NCI-H2171 treated with DMSO at 0.1 percent for 48 hours (cell line): Measurements from ENCODE around the gene LTK.
A peak's percentile ranks its signal among the peaks of the same experiment; 100 is the strongest.
"Not testable (repeated sequence)": the region's sequence is repeated elsewhere in the genome, so short reads cannot be mapped to it uniquely, and the experiment has no call there.

Experiments
- DNase-seq: peaks from one replicate; lab custom pipeline; 2025; lab: John Stamatoyannopoulos, UW

LTK gene

GRCh38 chr15:41474941-41475340 is 38.7 kb downstream of the LTK start:
- no peak for DNase-seq

- DNase-seq: no peak
Measured at GRCh38 chr15:41474436-41474835, 39.2 kb downstream of the LTK start.

- no peak for DNase-seq
Measured at GRCh38 chr15:41473418-41473817, 40.2 kb downstream of the LTK start.

GRCh38 chr15:41469644-41470043 is 44.0 kb downstream of the LTK start:
- DNase-seq: not testable (repeated sequence)

- no peak for DNase-seq
Measured at GRCh38 chr15:41466711-41467110, 46.9 kb downstream of the LTK start.

GRCh38 chr15:41465822-41466421 is 47.7 kb downstream of the LTK start:
- peak; percentile 67 for DNase-seq

- DNase-seq: no peak
Measured at GRCh38 chr15:41464889-41465580, 48.6 kb downstream of the LTK start.

GRCh38 chr15:41462084-41462795 is 51.4 kb downstream of the LTK start:
- no peak for DNase-seq
